Tibial artery (tissue), 4 donors: Measurements from ENCODE around the gene SRRM3.

Experiments used
- DNase-seq, 2 donors: peaks; one replicate each; pipeline ENCODE4 v3.0.0-alpha.2; 2019
- H3K27ac ChIP-seq, 2 donors: fragments of 200-600 bp; sonication (generic) in 1 of 2; 1 replicate in 1 of 2; 2 replicates in 1 of 2; pipeline ENCODE4 v1.5.1; 2018 to 2019; ENCODE audit warnings: mild to moderate bottlenecking in 1 of 2
- H3K27me3 ChIP-seq, 2 donors: fragments of 200-600 bp; sonication (generic) in 1 of 2; one replicate each; pipeline versions ENCODE4 v1.5.1 to v1.6.0; 2016 to 2019
- H3K36me3 ChIP-seq, 3 donors: fragments of 200-600 bp; sonication (generic) in 2 of 3; one replicate each; pipeline ENCODE4 v1.5.1; 2016 to 2019; ENCODE audit warnings: mild to moderate bottlenecking in 2 of 3
- H3K4me1 ChIP-seq, 4 donors: fragments of 200-600 bp; sonication (generic) in 2 of 4; 1 replicate in 3 of 4; 2 replicates in 1 of 4; pipeline ENCODE4 v1.5.1; 2016 to 2019
- H3K4me3 ChIP-seq, 2 donors: fragments of 200-600 bp; sonication (generic) in 1 of 2; 1 replicate in 1 of 2; 2 replicates in 1 of 2; pipeline ENCODE4 v1.5.1; 2018 to 2019; ENCODE audit warnings: mild to moderate bottlenecking in 2 of 2
- H3K9me3 ChIP-seq, 3 donors: fragments of 200-600 bp; sonication (generic) in 1 of 3; one replicate each; pipeline ENCODE4 v1.5.1; 2016 to 2019
- CTCF ChIP-seq, 2 experiments: fragments of 200-600 bp in 1 of 2; fragments of 450-650 bp in 1 of 2; IDR thresholded peaks; one replicate each; pipeline ENCODE4 v1.5.1; 2017 to 2019; ENCODE audit warnings: antibody characterized with exemption in 2 of 2, mild to moderate bottlenecking in 1 of 2, moderate library complexity in 1 of 2
- intact Hi-C: fragments of 100-400 bp; cut with DNase I; formaldehyde crosslinking; loops from one replicate; pipeline ENCODE4 v1.15.0; 2023; ENCODE audit warnings: low total_unique reads

Gene SRRM3

GRCh38 chr7:76272851-76273497 is 71.3 kb downstream of the SRRM3 start:
- Histone ChIP-seq H3K27ac (no peak overlapping the region), H3K27me3 (peaks cover 0 to 68% of the 10 kb centered on the region in 2 donors), H3K9me3 (no peaks in the 10 kb centered on the region), H3K4me3 (no peak overlapping the region), H3K4me1 (peaks cover 0 to 9% (median 5%) of the 10 kb centered on the region in 4 donors), H3K36me3 (no peaks in the 10 kb centered on the region)
- TF ChIP-seq CTCF (IDR thresholded peaks at IDR 0.05) = no peak
- intact Hi-C loops = no loop called here
- no peak for DNase-seq

- no peaks in the 10 kb centered on the region for H3K9me3 ChIP-seq
- no peaks in the 10 kb centered on the region for H3K36me3 ChIP-seq
- H3K27me3 ChIP-seq = peaks cover 0 to 68% of the 10 kb centered on the region in 2 donors
- no peak overlapping the region for H3K4me3 ChIP-seq
- no peak overlapping the region for H3K27ac ChIP-seq
- DNase-seq = no peak
- TF ChIP-seq CTCF (IDR thresholded peaks at IDR 0.05) = no peak
- intact Hi-C loops = no loop called here
- H3K4me1 ChIP-seq = peaks cover 0 to 4% (median under 1%) of the 10 kb centered on the region in 4 donors
These were observed 71.8 kb downstream of the SRRM3 start for GRCh38 chr7:76273503-76273902.

GRCh38 chr7:76278540-76278939 is 76.8 kb downstream of the SRRM3 start:
- no peak for TF ChIP-seq CTCF (IDR thresholded peaks at IDR 0.05)
- Histone ChIP-seq H3K4me1 (peaks cover 0 to 29% (median 25%) of the 10 kb centered on the region in 4 donors), H3K9me3 (no peaks in the 10 kb centered on the region), H3K27ac (no peak overlapping the region), H3K4me3 (no peak overlapping the region), H3K36me3 (no peaks in the 10 kb centered on the region), H3K27me3 (peaks cover 0 to 63% of the 10 kb centered on the region in 2 donors)
- intact Hi-C loops = no loop called here
- DNase-seq = no peak

GRCh38 chr7:76280408-76280807 is 78.7 kb downstream of the SRRM3 start:
- Histone ChIP-seq H3K4me1 (peaks cover 0 to 29% (median 25%) of the 10 kb centered on the region in 4 donors), H3K36me3 (no peaks in the 10 kb centered on the region), H3K27me3 (peaks cover 0 to 58% of the 10 kb centered on the region in 2 donors), H3K9me3 (no peaks in the 10 kb centered on the region), H3K4me3 (no peak overlapping the region), H3K27ac (no peak overlapping the region)
- no peak for DNase-seq
- TF ChIP-seq CTCF (IDR thresholded peaks at IDR 0.05) = no peak
- intact Hi-C loops = no loop called here

- no peak for DNase-seq
- Histone ChIP-seq H3K4me3 (peak overlapping the region; percentile 43 to 56), H3K27ac (no peak overlapping the region), H3K9me3 (no peaks in the 10 kb centered on the region), H3K4me1 (peaks cover 0 to 29% (median 25%) of the 10 kb centered on the region in 4 donors), H3K36me3 (no peaks in the 10 kb centered on the region), H3K27me3 (peaks cover 0 to 54% of the 10 kb centered on the region in 2 donors)
- intact Hi-C loops = no loop called here
- TF ChIP-seq CTCF (IDR thresholded peaks at IDR 0.05) = no peak
These were observed 79.5 kb downstream of the SRRM3 start for GRCh38 chr7:76281006-76281705.
